ENCODE measurements around the gene RGS2. TPM values are rescaled to one million over a fixed set of nuclear protein-coding genes. Genes with fewer than 3 reads are reported as not detected.

The RGS2 gene
- total RNA-seq, 4 donors from 2014 or later = 1.2 to 14.6 (median 5.8) TPM

DNA sequence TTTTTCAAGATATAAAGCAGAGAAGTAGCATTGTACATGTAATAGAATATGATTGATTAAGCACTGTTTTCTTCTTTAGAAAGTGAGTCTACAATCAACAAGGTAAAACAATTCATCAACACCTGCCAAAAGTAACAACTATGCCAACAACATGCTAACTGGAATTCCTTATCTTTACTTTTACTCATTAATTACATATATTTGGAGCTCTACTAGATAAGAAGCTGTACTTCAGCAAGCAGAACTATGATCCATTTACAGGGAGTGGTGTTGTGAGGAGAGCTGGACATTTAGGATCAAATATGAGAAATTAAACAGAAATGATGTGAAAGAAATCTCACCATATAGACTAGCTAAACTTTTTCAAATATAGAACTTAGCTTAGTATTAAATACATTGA lies 51.0 kb downstream of the RGS2 start:
- Histone ChIP-seq H3K4me3 (no peak overlapping the region), H3K4me1 (no peaks in the 10 kb centered on the region), H3K9me3 (no peaks in the 10 kb centered on the region), H3K36me3 (no peaks in the 10 kb centered on the region), H3K27me3 (no peaks in the 10 kb centered on the region), H3K27ac (no peak overlapping the region)
- in situ Hi-C loops (cut with MboI; ENCODE audit: low sequenced_read_pairs in 4 of 4) = no loop called here
- intact Hi-C loops (cut with DNase I; ENCODE audit: low total_unique reads) = no loop called here
- no peak for DNase-seq
- ATAC-seq = no peak
- no peak for TF ChIP-seq POLR2A (IDR thresholded peaks at IDR 0.05)
- TF ChIP-seq, protein P1, sequence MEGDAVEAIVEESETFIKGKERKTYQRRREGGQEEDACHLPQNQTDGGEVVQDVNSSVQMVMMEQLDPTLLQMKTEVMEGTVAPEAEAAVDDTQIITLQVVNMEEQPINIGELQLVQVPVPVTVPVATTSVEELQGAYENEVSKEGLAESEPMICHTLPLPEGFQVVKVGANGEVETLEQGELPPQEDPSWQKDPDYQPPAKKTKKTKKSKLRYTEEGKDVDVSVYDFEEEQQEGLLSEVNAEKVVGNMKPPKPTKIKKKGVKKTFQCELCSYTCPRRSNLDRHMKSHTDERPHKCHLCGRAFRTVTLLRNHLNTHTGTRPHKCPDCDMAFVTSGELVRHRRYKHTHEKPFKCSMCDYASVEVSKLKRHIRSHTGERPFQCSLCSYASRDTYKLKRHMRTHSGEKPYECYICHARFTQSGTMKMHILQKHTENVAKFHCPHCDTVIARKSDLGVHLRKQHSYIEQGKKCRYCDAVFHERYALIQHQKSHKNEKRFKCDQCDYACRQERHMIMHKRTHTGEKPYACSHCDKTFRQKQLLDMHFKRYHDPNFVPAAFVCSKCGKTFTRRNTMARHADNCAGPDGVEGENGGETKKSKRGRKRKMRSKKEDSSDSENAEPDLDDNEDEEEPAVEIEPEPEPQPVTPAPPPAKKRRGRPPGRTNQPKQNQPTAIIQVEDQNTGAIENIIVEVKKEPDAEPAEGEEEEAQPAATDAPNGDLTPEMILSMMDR (IDR thresholded peaks at IDR 0.05 in 4 of 5, conservative IDR thresholded peaks at IDR 0.05 in 1 of 5) = no peak

DNA sequence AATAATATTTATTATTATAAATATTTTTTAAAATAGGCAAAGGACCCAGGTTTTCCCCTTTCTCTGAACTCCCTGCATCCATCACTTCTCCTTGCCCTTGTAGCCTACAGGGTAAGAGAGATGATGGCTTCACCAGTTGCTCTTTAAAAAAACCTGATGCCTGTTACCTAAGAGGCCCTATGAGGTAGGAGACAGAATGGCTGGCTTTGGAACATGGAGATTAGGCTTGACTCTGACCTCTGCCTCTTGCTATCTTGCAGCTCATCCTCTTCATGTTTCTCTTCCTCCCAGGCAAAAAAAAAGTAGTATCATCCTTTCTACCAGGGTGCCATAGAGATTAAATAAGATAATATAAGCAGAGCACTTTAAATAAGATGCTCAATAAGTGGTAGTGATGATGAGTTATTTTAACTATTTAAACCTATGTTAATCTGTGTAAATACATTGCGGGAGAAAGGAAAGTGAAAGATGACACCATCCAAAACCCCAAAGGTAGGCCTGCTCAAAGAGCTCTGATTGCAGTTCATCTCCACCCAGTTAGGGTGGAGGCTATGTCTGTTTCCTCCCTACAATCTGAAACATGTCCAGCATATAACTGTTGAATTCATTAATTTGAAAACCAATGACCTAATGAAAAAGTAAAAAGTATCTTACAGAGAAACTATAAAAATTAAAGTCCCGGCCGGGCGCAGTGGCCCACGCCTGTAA lies 51.8 kb downstream of the RGS2 start:
- in situ Hi-C loops (cut with MboI; ENCODE audit: low sequenced_read_pairs in 4 of 4) (no loop called here), intact Hi-C loops (cut with DNase I; ENCODE audit: low total_unique reads) (no loop called here)
- DNase-seq = no peak
- no peak for TF ChIP-seq POLR2A (IDR thresholded peaks at IDR 0.05)
- TF ChIP-seq, protein P1 (IDR thresholded peaks at IDR 0.05 in 4 of 5, conservative IDR thresholded peaks at IDR 0.05 in 1 of 5) = no peak
- no peak overlapping the region for H3K4me3 ChIP-seq
- H3K4me1 ChIP-seq = no peaks in the 10 kb centered on the region
- ATAC-seq = no peak
- H3K27ac ChIP-seq = no peak overlapping the region
- H3K36me3 ChIP-seq = no peaks in the 10 kb centered on the region
- no peaks in the 10 kb centered on the region for H3K9me3 ChIP-seq
- H3K27me3 ChIP-seq = no peaks in the 10 kb centered on the region

DNA sequence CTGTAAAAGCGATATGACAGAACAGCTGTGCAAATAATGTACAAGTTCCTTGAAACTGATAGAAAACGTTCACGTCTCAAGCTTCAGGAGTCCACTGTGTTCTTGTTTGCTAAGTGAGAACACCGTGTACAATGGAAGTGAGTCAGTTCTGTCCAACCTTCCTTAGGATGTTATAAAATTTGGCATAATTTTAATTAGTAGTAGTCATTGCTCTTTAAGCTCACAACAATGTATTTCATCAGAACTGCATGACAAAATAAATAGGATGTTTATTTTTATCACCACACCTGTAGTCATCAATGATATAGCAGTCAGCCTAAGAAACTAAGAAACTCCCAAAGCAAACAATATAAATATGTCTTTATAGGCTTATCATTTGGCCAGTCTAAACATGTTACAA lies 53.0 kb downstream of the RGS2 start:
- no peaks in the 10 kb centered on the region for H3K4me1 ChIP-seq
- in situ Hi-C loops (cut with MboI; ENCODE audit: low sequenced_read_pairs in 4 of 4) = no loop called here
- H3K36me3 ChIP-seq = no peaks in the 10 kb centered on the region
- H3K4me3 ChIP-seq = no peak overlapping the region
- no peak for ATAC-seq
- TF ChIP-seq, protein P1 (IDR thresholded peaks at IDR 0.05 in 4 of 5, conservative IDR thresholded peaks at IDR 0.05 in 1 of 5) = no peak
- no peak for TF ChIP-seq POLR2A (IDR thresholded peaks at IDR 0.05)
- H3K27ac ChIP-seq = no peak overlapping the region
- no peaks in the 10 kb centered on the region for H3K27me3 ChIP-seq
- DNase-seq = no peak
- intact Hi-C loops (cut with DNase I; ENCODE audit: low total_unique reads) = no loop called here
- H3K9me3 ChIP-seq = no peaks in the 10 kb centered on the region

Other genes with a start within 250 kb of the RGS2 start
- gene RGS1, start 233.3 kb upstream of the RGS2 start, total RNA-seq = 1 to 10 TPM; 1.0 to 4.9 (median 3.5) TPM
- not detected for gene RGS13, start 172.9 kb upstream of the RGS2 start, total RNA-seq